Transverse colon (tissue), 4 donors: ENCODE results near the gene NABP1. TPM values are rescaled to one million over a fixed set of nuclear protein-coding genes. Genes with fewer than 3 reads are reported as not detected.

Source experiments
- DNase-seq: peaks from one replicate; pipeline ENCODE4 v3.0.0-alpha.2; 2019
- H3K27ac ChIP-seq, 4 donors: fragments of 200-600 bp; sonication (generic); 2 replicates each; pipeline ENCODE4 v1.5.1; 2016 to 2018; ENCODE audit warnings: inconsistent platforms in 4 of 4
- H3K27me3 ChIP-seq: fragments of 200-600 bp; sonication (generic); 2 replicates; pipeline ENCODE4 v1.5.1; 2017; ENCODE audit warnings: inconsistent platforms
- H3K36me3 ChIP-seq, 4 donors: fragments of 200-600 bp; sonication (generic); 2 replicates each; pipeline ENCODE4 v1.5.1; 2017 to 2019; ENCODE audit warnings: inconsistent platforms in 4 of 4
- H3K4me1 ChIP-seq, 4 donors: fragments of 200-600 bp; sonication (generic); 2 replicates each; pipeline ENCODE4 v1.5.1; 2017 to 2020; ENCODE audit warnings: inconsistent platforms in 4 of 4
- H3K4me3 ChIP-seq, 4 donors: fragments of 200-600 bp; sonication (generic); 1 replicate in 1 of 4; 2 replicates in 3 of 4; pipeline versions ENCODE4 v1.5.1 to v1.6.1; 2017 to 2019; ENCODE audit warnings: inconsistent platforms in 4 of 4
- H3K9me3 ChIP-seq, 2 donors: fragments of 200-600 bp; sonication (generic); 2 replicates each; pipeline ENCODE4 v1.5.1; 2017 to 2019; ENCODE audit warnings: inconsistent platforms in 2 of 2
- CTCF ChIP-seq, 5 experiments: fragments of 200-600 bp in 3 of 5; fragments of 450-650 bp in 2 of 5; sonication (generic) in 3 of 5; IDR thresholded peaks; 1 replicate in 2 of 5; 2 replicates in 3 of 5; pipeline ENCODE4 v1.5.1; 2016 to 2017; ENCODE audit warnings: antibody characterized with exemption in 5 of 5, inconsistent platforms in 3 of 5, mild to moderate bottlenecking in 2 of 5, moderate library complexity in 1 of 5
- EP300 ChIP-seq: sonication (generic); formaldehyde crosslinking; IDR thresholded peaks from one replicate; pipeline ENCODE4 v1.6.1; 2017; ENCODE audit warnings: antibody characterized with exemption, low read depth
- POLR2A ChIP-seq: fragments of 450-650 bp; IDR thresholded peaks from one replicate; pipeline ENCODE4 v1.6.1; 2016; ENCODE audit warnings: antibody characterized with exemption, mild to moderate bottlenecking, moderate library complexity
- POLR2AphosphoS5 ChIP-seq, 3 donors: sonication (generic); formaldehyde crosslinking; IDR thresholded peaks; one replicate each; pipeline ENCODE4 v1.6.1; 2016; ENCODE audit warnings: antibody characterized with exemption in 3 of 3
- WGBS, 2 donors: methylation state at CpG; one replicate each; pipeline ENCODE4 v1.1.5; 2018; ENCODE audit warnings: low coverage in 1 of 2; 5-methylcytosine and 5-hydroxymethylcytosine counted together
- in situ Hi-C, 4 donors: fragments of 200-750 bp; cut with MboI; loops; one replicate each; pipeline versions ENCODE4 v1.15.0 to v1.15.1; 2017; ENCODE audit warnings: low sequenced_read_pairs in 3 of 4, low pct_ligation_motif_present in 1 of 4, low pct_unique_long_range_greater_than_20kb in 1 of 4
- intact Hi-C: fragments of 100-400 bp; cut with DNase I; formaldehyde crosslinking; loops from one replicate; pipeline ENCODE4 v1.15.1; 2023; ENCODE audit warnings: low total_unique reads
- total RNA-seq, 4 donors: library from RNA; depleted of rRNA; stranded (reverse); fragments of >200 nt; gene quantifications; one replicate each; pipeline ENCODE4 v1.1.0, GENCODE V29; 2016

NABP1 gene
- total RNA-seq, 4 donors from 2014 or later: 1.00 to 55.6 (median 33.0) TPM

GRCh38 chr2:191690327-191690726 lies 12.4 kb downstream of the NABP1 start:
- peaks cover 0 to 23% (median 15%) of the 10 kb centered on the region in 4 donors for H3K4me1 ChIP-seq
- in situ Hi-C loops: loop anchor here in 3 of 4 donors (5.0 to 25.0 kb wide), 2 partner anchors 123 to 528 kb away; partner anchors contain the start of gene STAT4 (in 1 of the 3)
- H3K9me3 ChIP-seq: no peaks in the 10 kb centered on the region
- H3K36me3 ChIP-seq: peaks cover 0 to 11% (median 0%) of the 10 kb centered on the region in 4 donors
- H3K4me3 ChIP-seq: no peak overlapping the region
- intact Hi-C loops: no loop called here
- peaks cover 5% of the 10 kb centered on the region for H3K27me3 ChIP-seq
- WGBS, 2 donors: 57 to 77% methylated on average over 2 to 3 of the region's 3 CpGs
- TF ChIP-seq CTCF (IDR thresholded peaks at IDR 0.05): no peak
- TF ChIP-seq POLR2AphosphoS5 (IDR thresholded peaks at IDR 0.05): no peak
- no peak for TF ChIP-seq EP300
- TF ChIP-seq POLR2A: no peak
- DNase-seq: no peak
- H3K27ac ChIP-seq: peak overlapping the region in 1 of 4 donors; percentile 61

- TF ChIP-seq EP300 (no peak), POLR2AphosphoS5 (IDR thresholded peaks at IDR 0.05) (no peak), POLR2A (no peak), CTCF (IDR thresholded peaks at IDR 0.05) (peak; percentile 66 to 82 (median 69))
- peak; percentile 59 for DNase-seq
- no peaks in the 10 kb centered on the region for H3K9me3 ChIP-seq
- 9 to 40% methylated on average over 3 to 5 of the region's 5 CpGs for WGBS, 2 donors
- peaks cover 0 to 23% (median 15%) of the 10 kb centered on the region in 4 donors for H3K4me1 ChIP-seq
- in situ Hi-C loops: loop anchor here in 3 of 4 donors (5.0 to 25.0 kb wide), 2 partner anchors 124 to 529 kb away; partner anchors contain the start of gene STAT4 (in 1 of the 3)
- peaks cover 0 to 5% (median 0%) of the 10 kb centered on the region in 4 donors for H3K36me3 ChIP-seq
- no peak overlapping the region for H3K27ac ChIP-seq
- peaks cover 5% of the 10 kb centered on the region for H3K27me3 ChIP-seq
- intact Hi-C loops: no loop called here
- H3K4me3 ChIP-seq: no peak overlapping the region
Observed at GRCh38 chr2:191691016-191691735, 13.2 kb downstream of the NABP1 start.

- TF ChIP-seq POLR2A: no peak
- no peak for TF ChIP-seq EP300
- no peak for TF ChIP-seq POLR2AphosphoS5 (IDR thresholded peaks at IDR 0.05)
- TF ChIP-seq CTCF (IDR thresholded peaks at IDR 0.05): no peak
- Histone ChIP-seq H3K4me3 (no peak overlapping the region), H3K9me3 (no peaks in the 10 kb centered on the region), H3K27me3 (peaks cover 5% of the 10 kb centered on the region), H3K4me1 (peaks cover 0 to 23% (median 15%) of the 10 kb centered on the region in 4 donors), H3K27ac (no peak overlapping the region), H3K36me3 (peaks cover 0 to 3% (median 0%) of the 10 kb centered on the region in 4 donors)
- intact Hi-C loops: no loop called here
- in situ Hi-C loops: loop anchor here in 3 of 4 donors (5.0 to 25.0 kb wide), 2 partner anchors 125 to 530 kb away; partner anchors contain the start of gene STAT4 (in 1 of the 3)
- no peak for DNase-seq
- WGBS, 2 donors: 69 to 78% methylated on average over 4 of the region's 4 CpGs
Observed at GRCh38 chr2:191691898-191692297, 14.0 kb downstream of the NABP1 start.

GRCh38 chr2:191692502-191693115 lies 14.7 kb downstream of the NABP1 start:
- intact Hi-C loops (no loop called here), in situ Hi-C loops (loop anchor here in 3 of 4 donors (5.0 to 25.0 kb wide), 2 partner anchors 125 to 530 kb away; partner anchors contain the start of gene STAT4 (in 1 of the 3))
- no peak for DNase-seq
- H3K36me3 ChIP-seq: no peaks in the 10 kb centered on the region
- no peak overlapping the region for H3K4me3 ChIP-seq
- no peak overlapping the region for H3K27ac ChIP-seq
- WGBS, 2 donors: 70 to 75% methylated on average over 4 to 6 of the region's 6 CpGs
- H3K27me3 ChIP-seq: peaks cover 5% of the 10 kb centered on the region
- H3K9me3 ChIP-seq: no peaks in the 10 kb centered on the region
- TF ChIP-seq POLR2A (no peak), CTCF (IDR thresholded peaks at IDR 0.05) (no peak), EP300 (no peak)
- H3K4me1 ChIP-seq: peaks cover 0 to 23% (median 15%) of the 10 kb centered on the region in 4 donors
